Mesenchymal stem cell (in vitro differentiated cells and primary cell): ENCODE measurements around the gene BICC1.
A peak's percentile ranks its signal among the peaks of the same experiment; 100 is the strongest.

ENCODE experiments used
- DNase-seq: peaks from one replicate; pipeline ENCODE4 v3.0.0-alpha.2; 2013
- H2AFZ ChIP-seq: one replicate; pipeline ENCODE4 v1.6.1; 2013; ENCODE audit warnings: low read depth, mild to moderate bottlenecking, control low read depth, inconsistent platforms, low read length, moderate library complexity
- H2AK5ac ChIP-seq: 2 replicates; pipeline ENCODE4 v1.6.1; 2013; ENCODE audit warnings: low read length, moderate library complexity, mild to moderate bottlenecking, inconsistent platforms; ENCODE audit not compliant: severe bottlenecking
- H2BK120ac ChIP-seq: one replicate; pipeline ENCODE4 v1.6.1; 2013; ENCODE audit warnings: low read depth, mild to moderate bottlenecking, inconsistent platforms, low read length, moderate library complexity
- H2BK12ac ChIP-seq, 2 experiments: one replicate each; pipeline ENCODE4 v1.6.1; 2013; ENCODE audit warnings: inconsistent platforms in 2 of 2, low read length in 2 of 2, mild to moderate bottlenecking in 2 of 2, moderate library complexity in 2 of 2, control low read depth in 1 of 2
- H2BK15ac ChIP-seq: one replicate; pipeline ENCODE4 v1.6.1; 2013; ENCODE audit warnings: mild to moderate bottlenecking, low read depth, inconsistent platforms; ENCODE audit not compliant: poor library complexity, severe bottlenecking
- H2BK5ac ChIP-seq: 2 replicates; pipeline ENCODE4 v1.6.1; 2013; ENCODE audit warnings: low read depth, mild to moderate bottlenecking, low read length, control low read depth, inconsistent platforms; ENCODE audit not compliant: poor library complexity, severe bottlenecking
- H3K14ac ChIP-seq, 2 experiments: one replicate each; pipeline ENCODE4 v1.6.1; 2013; ENCODE audit warnings: inconsistent platforms in 2 of 2, low read length in 2 of 2, control low read depth in 1 of 2, mild to moderate bottlenecking in 1 of 2, moderate library complexity in 1 of 2
- H3K18ac ChIP-seq, 2 experiments: one replicate each; pipeline ENCODE4 v1.6.1; 2013; ENCODE audit warnings: inconsistent platforms in 2 of 2, low read length in 2 of 2, control low read depth in 1 of 2, low read depth in 1 of 2, mild to moderate bottlenecking in 1 of 2
- H3K23ac ChIP-seq, 2 experiments: one replicate each; pipeline ENCODE4 v1.6.1; 2013; ENCODE audit warnings: inconsistent platforms in 2 of 2, low read length in 2 of 2, mild to moderate bottlenecking in 2 of 2, moderate library complexity in 2 of 2, control low read depth in 1 of 2
- H3K27ac ChIP-seq: 2 replicates; pipeline ENCODE4 v1.5.1; 2013; ENCODE audit warnings: mild to moderate bottlenecking, moderate library complexity, low read length, control low read depth, inconsistent platforms; ENCODE audit not compliant: poor library complexity, severe bottlenecking
- H3K27me3 ChIP-seq, 2 experiments: 2 replicates each; pipeline versions ENCODE4 v1.6.1 to v1.7.0; 2013; ENCODE audit warnings: low read length in 2 of 2, mild to moderate bottlenecking in 2 of 2, moderate library complexity in 2 of 2, control low read depth in 1 of 2, inconsistent platforms in 1 of 2; ENCODE audit not compliant: control insufficient read depth in 1 of 2, insufficient read depth in 1 of 2
- H3K36me3 ChIP-seq, 2 experiments: 2 replicates each; pipeline versions ENCODE4 v1.6.1 to v1.7.0; 2013; ENCODE audit warnings: low read length in 2 of 2, control low read depth in 1 of 2, inconsistent platforms in 1 of 2, low read depth in 1 of 2, mild to moderate bottlenecking in 1 of 2; ENCODE audit not compliant: insufficient read depth in 2 of 2, control insufficient read depth in 1 of 2
- H3K4ac ChIP-seq, 2 experiments: one replicate each; pipeline ENCODE4 v1.6.1; 2013; ENCODE audit warnings: inconsistent platforms in 2 of 2, low read length in 2 of 2, mild to moderate bottlenecking in 2 of 2, moderate library complexity in 2 of 2, control low read depth in 1 of 2, low read depth in 1 of 2
- H3K4me1 ChIP-seq: 2 replicates; pipeline ENCODE4 v1.6.1; 2013; ENCODE audit warnings: low read depth, low read length, control low read depth; ENCODE audit not compliant: control insufficient read depth, insufficient read depth
- H3K4me2 ChIP-seq: 2 replicates; pipeline ENCODE4 v1.6.1; 2013; ENCODE audit warnings: low read length, mild to moderate bottlenecking, inconsistent platforms; ENCODE audit not compliant: poor library complexity, severe bottlenecking
- H3K4me3 ChIP-seq, 2 experiments: 2 replicates each; pipeline versions ENCODE4 v1.5.1 to v1.7.0; 2013; ENCODE audit warnings: low read length in 2 of 2, mild to moderate bottlenecking in 2 of 2, control low read depth in 1 of 2, low read depth in 1 of 2; ENCODE audit not compliant: insufficient read depth in 1 of 2
- H3K79me1 ChIP-seq: replicated peaks from 2 replicates; pipeline ENCODE4 v1.6.1; 2013; ENCODE audit warnings: mild to moderate bottlenecking, control low read depth, low read length, inconsistent platforms; ENCODE audit not compliant: poor library complexity, severe bottlenecking
- H3K9ac ChIP-seq: 2 replicates; pipeline ENCODE4 v1.7.0; 2013; ENCODE audit warnings: mild to moderate bottlenecking, low read length, moderate library complexity
- H3K9me3 ChIP-seq: 2 replicates; pipeline ENCODE4 v1.7.0; 2013; ENCODE audit warnings: mild to moderate bottlenecking, low read length; ENCODE audit not compliant: control insufficient read depth
- H4K8ac ChIP-seq: one replicate; pipeline ENCODE4 v1.6.1; 2013; ENCODE audit warnings: inconsistent platforms, mild to moderate bottlenecking, low read length, moderate library complexity
- H4K91ac ChIP-seq: one replicate; pipeline ENCODE4 v1.6.1; 2013; ENCODE audit warnings: mild to moderate bottlenecking, low read length, inconsistent platforms
- WGBS: methylation state at CpG from one replicate; pipeline ENCODE4 v1.1.7; 2013; ENCODE audit warnings: mixed read lengths; 5-methylcytosine and 5-hydroxymethylcytosine counted together

Gene BICC1

GRCh38 chr10:58651040-58651439 is 138.4 kb downstream of the BICC1 start:
- H2BK15ac ChIP-seq = no peak overlapping the region
- no peak overlapping the region for H4K91ac ChIP-seq
- H2BK5ac ChIP-seq = no peak overlapping the region
- peak overlapping the region; percentile 60 for H3K9ac ChIP-seq
- peaks cover 4% of the 10 kb centered on the region for H3K4me1 ChIP-seq
- peak overlapping the region in 1 of 2 experiments; percentile 1 for H3K4me3 ChIP-seq
- H3K36me3 ChIP-seq = peaks cover 2 to 23% of the 10 kb centered on the region in 2 experiments
- no peaks in the 10 kb centered on the region for H3K27me3 ChIP-seq
- H3K4ac ChIP-seq = no peak overlapping the region
- H3K14ac ChIP-seq = no peak overlapping the region
- no peak overlapping the region for H2AK5ac ChIP-seq
- 0% methylated on average over 4 of the region's 5 CpGs for WGBS
- no peak overlapping the region for H3K4me2 ChIP-seq
- H3K9me3 ChIP-seq = no peaks in the 10 kb centered on the region
- no peak overlapping the region for H3K23ac ChIP-seq
- H3K18ac ChIP-seq = no peak overlapping the region
- H3K79me1 ChIP-seq = peaks cover 7% of the 10 kb centered on the region
- H2BK12ac ChIP-seq = no peak overlapping the region
- no peak overlapping the region for H4K8ac ChIP-seq
- H2BK120ac ChIP-seq = no peak overlapping the region
- H2AFZ ChIP-seq = no peak overlapping the region
- H3K27ac ChIP-seq = peak overlapping the region; percentile 18
- DNase-seq = peak; percentile 39

GRCh38 chr10:58651742-58652141 is 139.1 kb downstream of the BICC1 start:
- H3K36me3 ChIP-seq = peaks cover 2 to 24% of the 10 kb centered on the region in 2 experiments
- H3K27ac ChIP-seq = no peak overlapping the region
- H3K4me2 ChIP-seq = no peak overlapping the region
- H3K18ac ChIP-seq = no peak overlapping the region
- no peak overlapping the region for H3K14ac ChIP-seq
- no peaks in the 10 kb centered on the region for H3K9me3 ChIP-seq
- peak overlapping the region; percentile 60 for H3K9ac ChIP-seq
- no peak overlapping the region for H2AK5ac ChIP-seq
- peaks cover 4% of the 10 kb centered on the region for H3K4me1 ChIP-seq
- H4K91ac ChIP-seq = no peak overlapping the region
- no peak overlapping the region for H2BK12ac ChIP-seq
- DNase-seq = no peak
- H3K23ac ChIP-seq = no peak overlapping the region
- no peak overlapping the region for H3K4ac ChIP-seq
- H3K79me1 ChIP-seq = peaks cover 7% of the 10 kb centered on the region
- no peak overlapping the region for H2BK120ac ChIP-seq
- H3K27me3 ChIP-seq = no peaks in the 10 kb centered on the region
- no peak overlapping the region for H2BK15ac ChIP-seq
- 100% methylated on average over 1 of the region's 1 CpG for WGBS
- no peak overlapping the region for H4K8ac ChIP-seq
- no peak overlapping the region for H2AFZ ChIP-seq
- H2BK5ac ChIP-seq = no peak overlapping the region
- no peak overlapping the region for H3K4me3 ChIP-seq

GRCh38 chr10:58653139-58653538 is 140.5 kb downstream of the BICC1 start:
- H3K18ac ChIP-seq = no peak overlapping the region
- no peak overlapping the region for H2BK12ac ChIP-seq
- no peak overlapping the region for H3K4me2 ChIP-seq
- H3K9ac ChIP-seq = peak overlapping the region; percentile 48
- H2BK120ac ChIP-seq = no peak overlapping the region
- no peak overlapping the region for H3K14ac ChIP-seq
- H3K4me3 ChIP-seq = no peak overlapping the region
- H3K4ac ChIP-seq = no peak overlapping the region
- peak overlapping the region; percentile 18 for H3K27ac ChIP-seq
- DNase-seq = no peak
- no peak overlapping the region for H2AFZ ChIP-seq
- no peak overlapping the region for H4K91ac ChIP-seq
- no peaks in the 10 kb centered on the region for H3K9me3 ChIP-seq
- no peak overlapping the region for H2BK15ac ChIP-seq
- peaks cover 5% of the 10 kb centered on the region for H3K4me1 ChIP-seq
- H2BK5ac ChIP-seq = no peak overlapping the region
- no peak overlapping the region for H2AK5ac ChIP-seq
- H3K79me1 ChIP-seq = peaks cover 6% of the 10 kb centered on the region
- H3K27me3 ChIP-seq = no peaks in the 10 kb centered on the region
- no peak overlapping the region for H3K23ac ChIP-seq
- H3K36me3 ChIP-seq = peaks cover 4 to 37% of the 10 kb centered on the region in 2 experiments
- no peak overlapping the region for H4K8ac ChIP-seq

- H3K79me1 ChIP-seq = no peaks in the 10 kb centered on the region
- peaks cover 8% of the 10 kb centered on the region for H3K9me3 ChIP-seq
- H3K4me3 ChIP-seq = peak overlapping the region in 1 of 2 experiments; percentile 36
- H4K8ac ChIP-seq = no peak overlapping the region
- no peak overlapping the region for H3K4ac ChIP-seq
- peaks cover 10% of the 10 kb centered on the region for H3K4me1 ChIP-seq
- WGBS = 88% methylated on average over 4 of the region's 5 CpGs
- H3K4me2 ChIP-seq = no peak overlapping the region
- no peak overlapping the region for H2BK15ac ChIP-seq
- H3K23ac ChIP-seq = no peak overlapping the region
- H3K14ac ChIP-seq = no peak overlapping the region
- H3K9ac ChIP-seq = peak overlapping the region; percentile 84
- H4K91ac ChIP-seq = no peak overlapping the region
- H2AK5ac ChIP-seq = no peak overlapping the region
- H2BK5ac ChIP-seq = no peak overlapping the region
- no peak overlapping the region for H2BK12ac ChIP-seq
- H2BK120ac ChIP-seq = no peak overlapping the region
- peak overlapping the region; percentile 77 for H3K27ac ChIP-seq
- DNase-seq = no peak
- H3K27me3 ChIP-seq = no peaks in the 10 kb centered on the region
- no peak overlapping the region for H3K18ac ChIP-seq
- H2AFZ ChIP-seq = no peak overlapping the region
- H3K36me3 ChIP-seq = peaks cover 9 to 23% of the 10 kb centered on the region in 2 experiments
These were observed 148.0 kb downstream of the BICC1 start for GRCh38 chr10:58660575-58661255.
